Stomach (tissue), 9 donors: ENCODE measurements around the gene PHRF1. TPM values are rescaled to one million over a fixed set of nuclear protein-coding genes. Genes with fewer than 3 reads are reported as not detected.
A peak's percentile ranks its signal among the peaks of the same experiment; 100 is the strongest.

Source experiments
- DNase-seq, 2 donors: peaks; one replicate each; pipeline versions ENCODE4 v3.0.0 to v3.0.0-alpha.2; 2013 to 2019
- H3K27ac ChIP-seq, 5 donors: fragments of 200-600 bp in 4 of 5; sonication (generic) in 4 of 5; one replicate each; pipeline ENCODE4 v1.5.1; 2013 to 2019; ENCODE audit warnings: mild to moderate bottlenecking in 1 of 5, moderate library complexity in 1 of 5
- H3K27me3 ChIP-seq, 3 donors: fragments of 200-600 bp; sonication (generic); one replicate each; pipeline ENCODE4 v1.5.1; 2017 to 2019; ENCODE audit warnings: mixed run types in 1 of 3
- H3K36me3 ChIP-seq, 4 donors: fragments of 200-600 bp; sonication (generic); 1 replicate in 3 of 4; 2 replicates in 1 of 4; pipeline ENCODE4 v1.5.1; 2016 to 2019
- H3K4me1 ChIP-seq, 4 donors: fragments of 200-600 bp; sonication (generic); one replicate each; pipeline ENCODE4 v1.5.1; 2016 to 2019
- H3K4me3 ChIP-seq, 4 donors: fragments of 200-600 bp; sonication (generic) in 3 of 4; one replicate each; pipeline ENCODE4 v1.5.1; 2016 to 2019; ENCODE audit warnings: mild to moderate bottlenecking in 1 of 4
- H3K9me3 ChIP-seq, 4 donors: fragments of 200-600 bp; sonication (generic); one replicate each; pipeline ENCODE4 v1.5.1; 2016 to 2019
- CTCF ChIP-seq, 7 experiments: fragments of 450-650 bp in 4 of 7; fragments of 200-600 bp in 3 of 7; sonication (generic) in 3 of 7; IDR thresholded peaks; one replicate each; pipeline ENCODE4 v1.5.1; 2016 to 2019; ENCODE audit warnings: antibody characterized with exemption in 7 of 7, control low read depth in 2 of 7, mild to moderate bottlenecking in 1 of 7
- EP300 ChIP-seq: sonication (generic); formaldehyde crosslinking; IDR thresholded peaks from one replicate; pipeline ENCODE4 v1.6.1; 2017; ENCODE audit warnings: antibody characterized with exemption
- POLR2A ChIP-seq, 4 donors: fragments of 450-650 bp; IDR thresholded peaks; one replicate each; pipeline ENCODE4 v1.6.1; 2016; ENCODE audit warnings: antibody characterized with exemption in 4 of 4, control low read depth in 2 of 4, mild to moderate bottlenecking in 1 of 4, moderate library complexity in 1 of 4
- POLR2AphosphoS5 ChIP-seq, 3 donors: sonication (generic); formaldehyde crosslinking; IDR thresholded peaks; one replicate each; pipeline ENCODE4 v1.6.1; 2016; ENCODE audit warnings: antibody characterized with exemption in 3 of 3
- WGBS, 5 donors: extraction: QIAGEN DNeasy Blood & Tissue Kit in 3 of 5; methylation state at CpG; one replicate each; pipeline versions ENCODE4 v1.1.5 to v1.1.7; 2013 to 2018; 5-methylcytosine and 5-hydroxymethylcytosine counted together
- intact Hi-C: fragments of 100-400 bp; cut with DNase I; formaldehyde crosslinking; loops from one replicate; pipeline ENCODE4 v1.15.1; 2023; ENCODE audit warnings: low total_unique reads
- polyA plus RNA-seq, 3 donors: library from polyadenylated mRNA; stranded (reverse); fragments of 200-250 nt; gene quantifications; one replicate each; pipeline ENCODE4 v1.2.3, GENCODE V29; 2013
- total RNA-seq, 5 donors: library from RNA; depleted of rRNA; stranded (reverse); fragments of >200 nt; gene quantifications; one replicate each; pipeline versions ENCODE4 v1.1.0 to v1.2.3, GENCODE V29; 2014 to 2016
- donor health status: healthy with polysubstance abuse.
- donor health status: Bipolar disorder and iron deficiency.
- donor health status: healthy.

PHRF1 gene
- total and polyA plus RNA-seq, 8 donors = 7.9 to 60.8 (median 19.5) TPM

GRCh38 chr11:614021-614622 is 37.9 kb downstream of the PHRF1 start:
- Histone ChIP-seq H3K4me1 (peaks cover 36 to 57% (median 51%) of the 10 kb centered on the region in 4 donors), H3K27me3 (no peaks in the 10 kb centered on the region), H3K4me3 (peak overlapping the region; percentile 58 to 83 (median 61)), H3K36me3 (peaks cover 46 to 64% (median 55%) of the 10 kb centered on the region in 4 donors), H3K27ac (peak overlapping the region; percentile 94 to 99 (median 97)), H3K9me3 (no peaks in the 10 kb centered on the region)
- peak in 1 of 2 donors; percentile 31 for DNase-seq
- 27 to 62% (median 42%) methylated on average over 7 to 14 of the region's 14 CpGs for WGBS, 5 donors
- TF ChIP-seq EP300 (no peak), CTCF (IDR thresholded peaks at IDR 0.05) (no peak)
- intact Hi-C loops = no loop called here

- Histone ChIP-seq H3K9me3 (no peaks in the 10 kb centered on the region), H3K27me3 (no peaks in the 10 kb centered on the region), H3K4me3 (peak overlapping the region; percentile 58 to 83 (median 61)), H3K27ac (peak overlapping the region; percentile 94 to 99 (median 97)), H3K36me3 (peaks cover 39 to 63% (median 52%) of the 10 kb centered on the region in 4 donors), H3K4me1 (peaks cover 36 to 57% (median 51%) of the 10 kb centered on the region in 4 donors)
- intact Hi-C loops = no loop called here
- DNase-seq = peak; percentile 52 to 79
- TF ChIP-seq POLR2AphosphoS5 (IDR thresholded peaks at IDR 0.05) (peak in 2 of 3 donors; percentile 11 to 47), EP300 (no peak)
- 19 to 51% (median 36%) methylated on average over 34 to 68 of the region's 68 CpGs for WGBS, 5 donors
These were observed 38.6 kb downstream of the PHRF1 start for GRCh38 chr11:614623-615503.

- Histone ChIP-seq H3K4me1 (peaks cover 36 to 61% (median 51%) of the 10 kb centered on the region in 4 donors), H3K27ac (peak within 1 kb of the TSS; percentile 94 to 99 (median 97)), H3K9me3 (no peaks in the 10 kb centered on the region), H3K27me3 (no peaks in the 10 kb centered on the region), H3K4me3 (peak within 1 kb of the TSS; percentile 58 to 83 (median 61)), H3K36me3 (peaks cover 30 to 55% (median 43%) of the 10 kb centered on the region in 4 donors)
- TF ChIP-seq POLR2A (IDR thresholded peaks at IDR 0.05) (peak in 2 of 4 donors; percentile 47 to 88), CTCF (IDR thresholded peaks at IDR 0.05) (no peak), POLR2AphosphoS5 (IDR thresholded peaks at IDR 0.05) (peak; percentile 31 to 94 (median 90))
- DNase-seq = peak; percentile 97
- WGBS, 5 donors = 4 to 14% (median 5%) methylated on average over 20 to 66 of the region's 66 CpGs
- intact Hi-C loops = no loop called here
These were observed 39.4 kb downstream of the PHRF1 start, which contains the start of gene IRF7 for GRCh38 chr11:615504-616319. IRF7 (minus strand) TSS chr11:615950; CDS start chr11:615364, 586 bp downstream.

GRCh38 chr11:616320-617198 is 40.3 kb downstream of the PHRF1 start:
- H3K27me3 ChIP-seq = no peaks in the 10 kb centered on the region
- WGBS, 5 donors = 80 to 86% (median 84%) methylated on average over 37 to 39 of the region's 39 CpGs
- H3K9me3 ChIP-seq = no peaks in the 10 kb centered on the region
- peak in 1 of 2 donors; percentile 16 for DNase-seq
- intact Hi-C loops = no loop called here
- H3K27ac ChIP-seq = peak overlapping the region; percentile 94 to 99 (median 97)
- TF ChIP-seq POLR2A (IDR thresholded peaks at IDR 0.05) (no peak), CTCF (IDR thresholded peaks at IDR 0.05) (no peak), EP300 (no peak), POLR2AphosphoS5 (IDR thresholded peaks at IDR 0.05) (no peak)
- H3K36me3 ChIP-seq = peaks cover 22 to 46% (median 38%) of the 10 kb centered on the region in 4 donors
- peaks cover 36 to 59% (median 47%) of the 10 kb centered on the region in 4 donors for H3K4me1 ChIP-seq
- peak overlapping the region; percentile 58 to 83 (median 61) for H3K4me3 ChIP-seq
